Uterus (tissue), 2 donors: ENCODE measurements around the gene RAB6A.

Experiments
- POLR2A ChIP-seq, 2 donors: fragments of 450-650 bp; IDR thresholded peaks; one replicate each; pipeline ENCODE4 v1.6.1; 2016; ENCODE audit warnings: antibody characterized with exemption in 2 of 2, mild to moderate bottlenecking in 1 of 2, moderate library complexity in 1 of 2
- TF ChIP-seq, protein P1 (sequence below), 4 experiments: fragments of 200-600 bp in 2 of 4; fragments of 450-650 bp in 2 of 4; sonication (generic) in 2 of 4; IDR thresholded peaks; one replicate each; pipeline ENCODE4 v1.5.1; 2016 to 2019; ENCODE audit warnings: antibody characterized with exemption in 4 of 4, mild to moderate bottlenecking in 2 of 4, moderate library complexity in 1 of 4

- TF ChIP-seq, protein P1, sequence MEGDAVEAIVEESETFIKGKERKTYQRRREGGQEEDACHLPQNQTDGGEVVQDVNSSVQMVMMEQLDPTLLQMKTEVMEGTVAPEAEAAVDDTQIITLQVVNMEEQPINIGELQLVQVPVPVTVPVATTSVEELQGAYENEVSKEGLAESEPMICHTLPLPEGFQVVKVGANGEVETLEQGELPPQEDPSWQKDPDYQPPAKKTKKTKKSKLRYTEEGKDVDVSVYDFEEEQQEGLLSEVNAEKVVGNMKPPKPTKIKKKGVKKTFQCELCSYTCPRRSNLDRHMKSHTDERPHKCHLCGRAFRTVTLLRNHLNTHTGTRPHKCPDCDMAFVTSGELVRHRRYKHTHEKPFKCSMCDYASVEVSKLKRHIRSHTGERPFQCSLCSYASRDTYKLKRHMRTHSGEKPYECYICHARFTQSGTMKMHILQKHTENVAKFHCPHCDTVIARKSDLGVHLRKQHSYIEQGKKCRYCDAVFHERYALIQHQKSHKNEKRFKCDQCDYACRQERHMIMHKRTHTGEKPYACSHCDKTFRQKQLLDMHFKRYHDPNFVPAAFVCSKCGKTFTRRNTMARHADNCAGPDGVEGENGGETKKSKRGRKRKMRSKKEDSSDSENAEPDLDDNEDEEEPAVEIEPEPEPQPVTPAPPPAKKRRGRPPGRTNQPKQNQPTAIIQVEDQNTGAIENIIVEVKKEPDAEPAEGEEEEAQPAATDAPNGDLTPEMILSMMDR (IDR thresholded peaks at IDR 0.05) = no peak
- TF ChIP-seq POLR2A (IDR thresholded peaks at IDR 0.05) = no peak
These were observed 100.3 kb downstream of the RAB6A start for GRCh38 chr11:73660497-73661034.
